Vagina (tissue), 2 donors: ENCODE data around the gene TREML1.

Source experiments
- POLR2A ChIP-seq, 2 donors: fragments of 450-650 bp; IDR thresholded peaks; one replicate each; pipeline ENCODE4 v1.6.1; 2017; ENCODE audit warnings: antibody characterized with exemption in 2 of 2, mild to moderate bottlenecking in 2 of 2, moderate library complexity in 2 of 2
- POLR2AphosphoS5 ChIP-seq, 2 donors: sonication (generic); formaldehyde crosslinking; IDR thresholded peaks; one replicate each; pipeline ENCODE4 v1.9.0; 2017; ENCODE audit warnings: antibody characterized with exemption in 2 of 2, mild to moderate bottlenecking in 2 of 2, low read depth in 1 of 2; ENCODE audit not compliant: insufficient read depth in 1 of 2
- TF ChIP-seq, protein P1 (sequence below), 3 experiments: fragments of 450-650 bp in 2 of 3; fragments of 200-600 bp in 1 of 3; sonication (generic) in 1 of 3; IDR thresholded peaks; one replicate each; pipeline ENCODE4 v1.5.1; 2017 to 2019; ENCODE audit warnings: antibody characterized with exemption in 3 of 3, mild to moderate bottlenecking in 2 of 3, moderate library complexity in 2 of 3

DNA sequence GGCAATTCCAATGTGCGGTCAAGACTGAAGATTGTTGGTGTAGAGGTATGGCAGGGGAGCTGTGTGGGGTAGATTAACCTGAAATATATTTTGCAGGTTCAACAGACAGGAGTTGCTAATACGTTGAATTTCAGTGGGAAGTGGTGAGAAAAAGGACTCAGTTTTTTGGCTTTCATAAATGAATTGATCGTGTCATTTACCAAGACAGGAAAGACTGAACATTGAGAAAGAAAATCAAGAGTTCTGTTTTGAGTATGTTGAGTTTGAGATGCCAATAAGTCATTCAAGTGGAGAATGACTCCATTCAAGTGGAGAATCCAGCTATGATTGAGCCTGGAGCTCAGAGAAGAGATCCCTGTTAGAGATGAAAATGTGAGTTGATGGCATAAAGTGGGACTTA lies 50.3 kb downstream of the TREML1 start:
- TF ChIP-seq, protein P1, sequence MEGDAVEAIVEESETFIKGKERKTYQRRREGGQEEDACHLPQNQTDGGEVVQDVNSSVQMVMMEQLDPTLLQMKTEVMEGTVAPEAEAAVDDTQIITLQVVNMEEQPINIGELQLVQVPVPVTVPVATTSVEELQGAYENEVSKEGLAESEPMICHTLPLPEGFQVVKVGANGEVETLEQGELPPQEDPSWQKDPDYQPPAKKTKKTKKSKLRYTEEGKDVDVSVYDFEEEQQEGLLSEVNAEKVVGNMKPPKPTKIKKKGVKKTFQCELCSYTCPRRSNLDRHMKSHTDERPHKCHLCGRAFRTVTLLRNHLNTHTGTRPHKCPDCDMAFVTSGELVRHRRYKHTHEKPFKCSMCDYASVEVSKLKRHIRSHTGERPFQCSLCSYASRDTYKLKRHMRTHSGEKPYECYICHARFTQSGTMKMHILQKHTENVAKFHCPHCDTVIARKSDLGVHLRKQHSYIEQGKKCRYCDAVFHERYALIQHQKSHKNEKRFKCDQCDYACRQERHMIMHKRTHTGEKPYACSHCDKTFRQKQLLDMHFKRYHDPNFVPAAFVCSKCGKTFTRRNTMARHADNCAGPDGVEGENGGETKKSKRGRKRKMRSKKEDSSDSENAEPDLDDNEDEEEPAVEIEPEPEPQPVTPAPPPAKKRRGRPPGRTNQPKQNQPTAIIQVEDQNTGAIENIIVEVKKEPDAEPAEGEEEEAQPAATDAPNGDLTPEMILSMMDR (IDR thresholded peaks at IDR 0.05): no peak
- TF ChIP-seq POLR2A (IDR thresholded peaks at IDR 0.05) (no peak), POLR2AphosphoS5 (IDR thresholded peaks at IDR 0.05; ENCODE audit: insufficient read depth in 1 of 2, low read depth in 1 of 2) (no peak)
